Left cardiac atrium (tissue), 4 donors: Measurements from ENCODE around the gene REEP6. TPM values are rescaled to one million over a fixed set of nuclear protein-coding genes. Genes with fewer than 3 reads are reported as not detected.
"Not testable (repeated sequence)": the region's sequence is repeated elsewhere in the genome, so short reads cannot be mapped to it uniquely, and the experiment has no call there.

ENCODE experiments used
- ATAC-seq, 2 donors: fragments of 200-7000 bp; cut with Tn5 transposase; one replicate each; pipeline ENCODE4 v1.9.1; 2020; ENCODE audit warnings: mild to moderate bottlenecking in 2 of 2, moderate library complexity in 2 of 2
- DNase-seq: peaks from one replicate; pipeline ENCODE4 v3.0.0-alpha.2; 2020
- intact Hi-C, 2 donors: fragments of 100-400 bp; cut with DNase I; formaldehyde crosslinking; loops; one replicate each; pipeline versions ENCODE4 v1.14.1 to v1.15.1; 2022 to 2023
- total RNA-seq, 2 donors: library from RNA; stranded (reverse); fragmentation: NEBNext Ultra II Directional; extraction: Animal tissue kit (Norgen Biotek cat#: 25700); gene quantifications; one replicate each; pipeline ENCODE4 v1.2.1, GENCODE V29; 2021
- donor health status: DM: no; HTN: yes; CAD: no.
- donor health status: DM: no; HTN: yes; CAD: no; lungs with severe emphysema.
- donor health status: DM: yes; HTN: yes; CAD: no.
- donor health status: Dilated cardiomyopathy.

The REEP6 gene
- total RNA-seq, 2 donors from 2014 or later, result 2.2 to 2.3 TPM

DNA sequence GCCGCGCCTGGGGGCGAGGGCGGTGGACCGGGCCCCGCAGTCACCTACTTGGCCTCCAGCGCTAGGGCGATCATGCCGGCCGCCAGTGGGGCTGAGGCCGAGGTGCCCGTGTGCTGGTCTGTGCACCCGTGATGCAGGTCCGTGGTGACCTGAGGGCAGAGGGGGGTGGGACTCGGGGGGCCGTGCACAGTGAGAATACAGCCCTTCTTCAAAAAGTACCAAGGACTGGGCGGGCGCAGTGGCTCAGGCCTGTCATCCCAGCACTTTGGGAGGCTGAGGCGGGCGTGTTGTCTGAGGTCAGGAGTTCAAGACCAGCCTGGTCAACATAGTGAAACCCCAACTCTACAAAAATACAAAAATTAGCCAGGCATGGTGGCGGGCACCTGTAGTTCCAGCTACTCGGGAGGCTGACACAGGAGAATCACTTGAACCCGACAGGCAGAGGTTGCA lies 7.0 kb upstream of the REEP6 start:
- intact Hi-C loops, result no loop called here
- DNase-seq (peak; percentile 15), ATAC-seq (no peak)

- intact Hi-C loops, result no loop called here
- no peak for DNase-seq
- ATAC-seq, result no peak
Observed at GRCh38 chr19:1486720-1487575, 4.0 kb upstream of the REEP6 start.

DNA sequence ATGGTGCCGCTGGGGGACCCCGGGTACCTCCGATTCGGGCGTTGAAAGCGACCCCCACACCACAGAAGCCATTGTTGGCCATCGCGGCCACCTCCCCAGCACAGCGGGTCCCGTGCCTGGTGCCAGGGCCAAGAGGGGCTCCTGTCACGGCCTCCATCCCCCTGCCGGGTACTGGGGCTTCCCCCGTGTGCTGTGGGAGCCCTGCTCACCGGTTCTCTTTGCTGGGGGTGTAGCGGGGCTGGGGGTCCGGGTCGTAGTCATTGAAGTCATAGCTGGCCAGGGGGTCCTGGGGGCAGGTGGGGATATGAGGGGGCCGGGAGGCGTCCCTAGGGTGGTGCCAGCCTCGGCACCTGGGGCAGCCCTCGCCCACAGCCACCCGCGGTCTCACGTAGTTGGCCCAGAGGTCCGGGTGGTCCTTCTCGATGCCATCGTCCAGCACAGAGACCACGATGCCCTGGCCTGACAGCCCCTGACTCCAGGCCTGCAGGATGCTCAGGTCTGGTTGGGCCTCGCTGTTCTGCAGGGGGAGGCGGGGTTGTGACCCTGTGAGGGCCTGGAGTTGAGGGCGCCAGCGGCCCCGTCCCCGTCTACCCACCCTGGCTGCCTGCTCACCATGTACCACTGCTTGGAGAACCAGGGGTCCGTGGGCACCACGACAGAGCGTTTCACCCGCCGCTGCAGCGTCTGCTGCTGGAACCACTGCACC lies 3.3 kb upstream of the REEP6 start:
- intact Hi-C loops, result no loop called here
- DNase-seq (no peak), ATAC-seq (no peak)

DNA sequence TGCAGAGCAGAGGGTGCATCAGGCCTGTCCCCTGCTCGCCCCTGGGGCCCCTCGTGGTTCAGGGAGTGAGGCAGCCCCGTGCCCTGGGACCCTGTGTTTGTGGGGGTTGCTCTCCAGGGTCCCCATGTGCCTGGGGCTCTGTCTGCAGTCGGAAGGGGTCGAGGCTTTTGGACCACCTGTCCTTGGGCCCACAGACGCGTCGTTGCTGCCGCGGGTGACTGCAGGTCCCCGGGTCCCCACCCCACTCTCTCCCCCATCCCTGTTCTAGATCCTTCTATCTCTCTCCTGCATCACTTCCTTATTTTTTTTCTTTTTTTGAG lies 2.7 kb upstream of the REEP6 start:
- DNase-seq, result no peak
- ATAC-seq, result no peak
- intact Hi-C loops, result no loop called here

- intact Hi-C loops, result no loop called here
- no peak for ATAC-seq
- no peak for DNase-seq
Observed at GRCh38 chr19:1489463-1490310, 1.3 kb upstream of the REEP6 start.

DNA sequence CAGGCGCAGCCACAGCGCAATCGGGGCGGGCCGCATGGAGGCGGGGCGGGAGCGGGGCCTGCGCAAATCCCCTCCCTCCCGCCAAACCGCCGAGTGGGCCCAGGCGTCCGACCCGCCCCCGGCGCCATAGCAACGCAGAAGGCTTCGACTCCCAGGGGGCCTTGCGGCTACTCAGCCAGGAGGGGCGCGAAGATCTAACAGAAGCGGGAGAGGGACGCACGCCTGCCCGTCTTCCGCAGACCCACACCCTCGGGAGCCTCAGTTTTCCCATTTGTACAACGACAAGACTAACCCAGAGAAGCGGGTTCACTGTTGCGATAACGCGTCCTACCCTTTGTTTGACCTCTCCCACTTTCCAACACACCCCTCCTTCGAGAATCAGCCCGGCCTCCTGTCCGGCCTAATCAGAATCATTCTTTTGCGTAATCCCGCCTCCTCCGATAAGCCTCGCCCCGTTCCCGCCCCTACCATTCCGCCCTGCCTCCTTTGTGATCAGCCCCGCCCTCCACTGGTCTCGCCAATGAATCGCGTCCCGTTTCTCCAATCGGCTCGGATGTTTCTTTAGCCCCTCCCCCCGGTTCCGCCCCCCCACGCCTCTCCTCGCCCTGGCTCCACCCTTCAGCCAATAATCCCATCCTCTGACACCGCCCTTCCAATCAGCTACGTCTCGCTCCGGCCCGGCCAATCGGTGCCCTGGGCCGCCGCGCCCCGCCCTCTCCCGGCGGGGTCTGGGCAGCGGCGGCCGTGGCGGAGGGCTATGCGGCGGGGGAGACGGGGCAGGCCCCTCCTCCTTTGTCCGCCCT lies 469 bp upstream of the REEP6 start, which contains the start of gene PCSK4:
PCSK4 (minus strand) TSS at position 40 of the 803 bp plus-strand sequence; CDS start at position 36, 4 bp downstream.
- intact Hi-C loops, result no loop called here
- DNase-seq, result peak; percentile 98
- ATAC-seq, result peak; percentile 95

DNA sequence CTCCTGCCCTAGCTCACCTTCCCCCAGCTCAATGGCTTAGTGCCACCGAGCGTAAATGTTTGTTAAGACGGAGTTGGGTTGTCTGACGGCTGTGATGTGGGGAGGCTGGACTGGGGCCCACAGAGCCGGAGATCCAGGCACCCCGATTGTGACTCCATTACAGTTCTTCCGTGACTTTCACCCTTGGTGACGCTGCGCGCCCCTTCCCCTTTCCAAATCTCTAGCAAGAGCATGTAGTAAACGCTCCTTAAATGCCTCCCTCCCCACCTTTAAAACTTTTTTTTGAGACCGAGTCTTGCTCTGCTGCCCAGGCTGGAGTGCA lies 829 bp downstream of the REEP6 start:
- no peak for ATAC-seq
- no peak for DNase-seq
- intact Hi-C loops, result no loop called here

GRCh38 chr19:1492474-1493006 lies 1.6 kb downstream of the REEP6 start:
- intact Hi-C loops, result no loop called here
- ATAC-seq (no peak), DNase-seq (no peak)

DNA sequence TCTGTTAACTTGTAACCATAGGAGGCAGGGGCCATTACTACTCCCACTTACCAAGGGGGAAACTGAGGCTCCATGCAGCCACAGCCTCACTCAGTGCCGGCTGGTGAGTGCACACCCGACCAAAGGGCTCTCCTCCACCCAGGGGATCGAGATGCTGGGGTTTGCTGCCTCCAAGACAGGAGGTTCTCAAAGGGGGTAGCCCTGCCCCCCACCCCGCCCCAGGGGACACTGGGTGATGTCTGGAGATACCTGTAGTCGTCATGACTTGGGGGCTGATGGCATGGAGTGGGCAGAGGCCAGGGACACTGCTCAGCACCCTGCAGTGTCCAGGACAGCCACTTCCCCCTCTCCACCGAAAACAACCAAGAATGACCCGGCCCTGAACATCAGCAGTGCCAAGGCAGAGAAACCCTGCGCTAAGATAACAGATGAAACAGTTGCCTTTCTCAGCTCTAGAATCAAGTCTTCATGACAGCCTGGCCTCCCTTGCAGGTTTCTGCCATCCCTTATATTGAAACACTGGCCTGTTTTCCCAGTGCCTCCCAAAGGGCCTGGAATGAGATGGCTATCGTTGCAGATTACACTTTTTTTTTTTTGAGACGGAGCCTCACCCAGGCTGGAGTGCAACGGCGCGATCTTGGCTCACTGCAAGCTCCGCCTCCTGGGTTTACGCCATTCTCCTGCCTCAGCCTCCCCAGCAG lies 3.3 kb downstream of the REEP6 start:
- DNase-seq (no peak), ATAC-seq (no peak)
- intact Hi-C loops, result no loop called here

- intact Hi-C loops, result no loop called here
- no peak for ATAC-seq
- DNase-seq, result no peak
Observed at GRCh38 chr19:1495051-1495798, 4.2 kb downstream of the REEP6 start.

DNA sequence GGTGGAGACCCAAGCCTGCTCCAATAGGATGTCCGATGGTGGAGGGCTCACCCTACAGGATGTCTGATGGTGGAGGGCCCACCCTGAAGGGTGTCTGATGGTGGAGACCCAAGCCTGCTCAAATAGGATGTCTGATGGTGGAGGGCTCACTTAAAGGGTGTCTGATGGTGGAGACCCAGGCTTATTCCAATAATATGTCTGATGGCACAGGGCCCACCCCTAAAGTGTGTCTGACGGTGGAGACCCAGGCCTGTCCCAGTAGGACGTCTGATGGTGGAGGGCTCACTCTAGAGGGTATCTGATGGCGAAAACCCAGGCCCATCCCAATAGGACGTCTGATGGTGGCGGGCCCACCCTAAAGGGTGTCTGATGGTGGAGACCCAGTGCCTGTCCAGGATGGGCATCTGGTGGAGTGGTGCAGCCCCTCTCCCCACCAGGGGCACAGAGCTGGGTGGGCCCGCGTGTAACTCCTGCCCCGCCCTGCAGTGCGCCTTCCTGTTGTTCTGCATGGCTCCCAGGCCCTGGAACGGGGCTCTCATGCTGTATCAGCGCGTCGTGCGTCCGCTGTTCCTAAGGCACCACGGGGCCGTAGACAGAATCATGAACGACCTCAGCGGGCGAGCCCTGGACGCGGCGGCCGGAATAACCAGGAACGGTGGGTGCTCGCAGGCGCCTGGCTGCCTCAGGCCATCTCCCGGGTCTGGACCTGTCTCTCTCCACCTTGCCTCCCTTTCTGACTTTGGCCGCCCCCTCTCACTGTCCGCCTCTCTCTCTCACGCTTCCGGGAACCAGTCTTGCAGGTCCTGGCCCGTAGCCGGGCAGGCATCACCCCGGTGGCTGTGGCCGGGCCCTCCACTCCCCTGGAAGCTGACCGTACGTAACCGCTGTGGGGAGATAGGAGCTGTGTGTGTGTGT lies 5.1 kb downstream of the REEP6 start:
- ATAC-seq (no peak), DNase-seq (no peak)
- intact Hi-C loops, result no loop called here

GRCh38 chr19:1496714-1497577 lies 6.0 kb downstream of the REEP6 start:
- DNase-seq (no peak), ATAC-seq (no peak)
- intact Hi-C loops, result no loop called here

- ATAC-seq, result no peak
- DNase-seq, result no peak
- intact Hi-C loops, result no loop called here
Observed at GRCh38 chr19:1497578-1498235, 6.7 kb downstream of the REEP6 start.

- ATAC-seq, intact Hi-C loops, DNase-seq: not testable (repeated sequence)
Observed at GRCh38 chr19:1499231-1499630, 8.2 kb downstream of the REEP6 start.

DNA sequence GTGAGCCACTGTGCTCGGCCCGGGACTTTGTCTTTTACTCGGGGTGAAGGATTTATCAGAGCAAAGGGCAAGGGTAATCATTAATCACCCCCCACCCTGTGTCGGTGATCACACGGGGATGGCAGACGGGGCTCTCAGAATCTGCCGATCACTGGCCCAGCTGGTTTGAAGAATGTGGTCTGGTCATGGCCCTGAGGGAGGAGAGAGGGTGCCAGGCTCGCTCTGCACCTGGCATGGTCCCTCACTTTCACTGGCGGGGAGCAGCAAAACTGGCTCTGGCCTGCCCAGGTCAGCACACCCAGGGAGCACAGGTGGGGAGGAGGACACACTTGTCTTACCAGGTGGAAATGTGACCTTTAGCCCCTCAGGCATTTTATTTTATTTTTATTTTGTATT lies 10.2 kb downstream of the REEP6 start:
- no peak for ATAC-seq
- intact Hi-C loops, result no loop called here
- DNase-seq, result no peak
